AG09319 (cell line): Measurements from ENCODE around the gene TBX1.

Experiments
- DNase-seq: peaks from one replicate; pipeline ENCODE4 v3.0.0-alpha.2; 2010; ENCODE audit warnings: low read depth; ENCODE audit errors: extremely low read depth
- TF ChIP-seq, protein P1 (sequence below): IDR thresholded peaks from 2 replicates; pipeline ENCODE4 v1.5.1; 2011; ENCODE audit warnings: low read depth, mild to moderate bottlenecking, inconsistent platforms, low read length, moderate library complexity

Gene TBX1

DNA sequence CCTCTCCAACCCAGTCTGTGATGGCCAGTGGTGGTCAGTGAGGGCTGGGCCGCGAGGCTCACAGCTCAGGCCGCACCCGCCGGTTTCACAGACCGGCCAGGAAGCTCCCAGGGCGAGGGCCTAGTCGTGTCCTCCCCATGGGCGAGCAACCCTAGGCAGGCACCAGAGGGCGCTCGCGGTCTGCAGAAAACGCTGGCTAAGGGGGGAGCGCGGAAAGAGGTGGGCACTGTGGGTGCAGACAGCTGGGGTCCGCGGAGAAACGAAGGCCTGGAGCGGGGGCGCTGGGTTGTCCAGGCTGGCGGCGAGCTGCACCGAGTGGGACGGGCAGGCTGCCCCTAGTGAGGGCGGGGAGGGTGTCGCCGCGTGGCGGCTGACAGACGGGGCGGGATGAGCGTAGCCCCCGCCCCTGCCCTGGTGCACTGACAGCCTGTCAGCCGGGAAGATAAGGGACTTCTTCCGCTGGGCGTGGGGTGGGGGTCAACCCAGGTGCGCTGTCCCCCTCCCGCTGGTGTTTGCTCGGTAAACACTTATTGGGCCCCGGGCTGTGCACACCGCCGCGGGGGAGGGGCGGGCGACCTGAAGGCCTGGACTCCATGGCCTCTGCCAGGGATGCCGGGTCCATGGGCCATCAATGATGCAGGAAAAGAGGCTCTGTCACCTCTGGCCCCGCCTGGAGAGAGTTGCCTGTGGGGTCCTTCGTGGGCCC lies 29.8 kb upstream of the TBX1 start:
- DNase-seq: peak; percentile 34
- TF ChIP-seq, protein P1, sequence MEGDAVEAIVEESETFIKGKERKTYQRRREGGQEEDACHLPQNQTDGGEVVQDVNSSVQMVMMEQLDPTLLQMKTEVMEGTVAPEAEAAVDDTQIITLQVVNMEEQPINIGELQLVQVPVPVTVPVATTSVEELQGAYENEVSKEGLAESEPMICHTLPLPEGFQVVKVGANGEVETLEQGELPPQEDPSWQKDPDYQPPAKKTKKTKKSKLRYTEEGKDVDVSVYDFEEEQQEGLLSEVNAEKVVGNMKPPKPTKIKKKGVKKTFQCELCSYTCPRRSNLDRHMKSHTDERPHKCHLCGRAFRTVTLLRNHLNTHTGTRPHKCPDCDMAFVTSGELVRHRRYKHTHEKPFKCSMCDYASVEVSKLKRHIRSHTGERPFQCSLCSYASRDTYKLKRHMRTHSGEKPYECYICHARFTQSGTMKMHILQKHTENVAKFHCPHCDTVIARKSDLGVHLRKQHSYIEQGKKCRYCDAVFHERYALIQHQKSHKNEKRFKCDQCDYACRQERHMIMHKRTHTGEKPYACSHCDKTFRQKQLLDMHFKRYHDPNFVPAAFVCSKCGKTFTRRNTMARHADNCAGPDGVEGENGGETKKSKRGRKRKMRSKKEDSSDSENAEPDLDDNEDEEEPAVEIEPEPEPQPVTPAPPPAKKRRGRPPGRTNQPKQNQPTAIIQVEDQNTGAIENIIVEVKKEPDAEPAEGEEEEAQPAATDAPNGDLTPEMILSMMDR: peak; percentile 96

DNA sequence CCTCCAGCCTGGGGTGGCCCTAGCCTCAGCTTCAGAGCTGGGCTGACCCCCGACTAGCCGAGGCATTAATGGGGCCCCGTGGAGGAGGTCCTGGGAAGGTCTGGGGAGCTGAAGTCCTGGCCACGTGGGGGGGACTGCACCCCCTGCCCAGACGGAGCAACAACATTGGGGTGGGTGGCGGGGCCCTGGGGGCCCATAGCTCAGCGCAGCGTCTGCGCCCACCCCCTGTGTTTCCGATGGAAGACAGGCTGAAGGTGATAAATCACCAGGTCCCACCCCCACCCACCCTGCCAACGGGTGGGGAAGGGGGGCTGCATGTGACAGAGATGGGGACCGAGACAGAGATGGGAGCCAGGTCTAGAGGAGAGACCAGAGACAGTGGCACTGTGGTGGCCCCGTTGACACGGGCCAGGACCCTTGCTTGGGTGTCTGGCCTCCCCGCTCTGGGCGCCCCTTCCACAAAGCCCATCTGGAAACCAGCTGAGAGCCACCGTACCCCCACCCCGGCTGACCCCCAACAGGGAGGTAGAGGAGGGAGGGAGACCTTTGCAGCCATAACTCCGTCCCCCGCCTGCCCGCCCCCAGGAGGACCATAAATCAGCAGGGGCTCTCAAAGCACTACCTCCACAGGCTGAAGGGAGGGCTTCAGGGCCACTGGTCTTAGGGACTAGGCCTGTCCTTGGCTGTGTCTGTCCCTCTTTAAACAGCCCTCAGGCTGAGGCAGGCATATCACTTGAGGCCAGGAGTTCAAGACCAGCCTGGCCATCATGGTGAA lies 29.0 kb upstream of the TBX1 start:
- TF ChIP-seq, protein P1: no peak
- no peak for DNase-seq

DNA sequence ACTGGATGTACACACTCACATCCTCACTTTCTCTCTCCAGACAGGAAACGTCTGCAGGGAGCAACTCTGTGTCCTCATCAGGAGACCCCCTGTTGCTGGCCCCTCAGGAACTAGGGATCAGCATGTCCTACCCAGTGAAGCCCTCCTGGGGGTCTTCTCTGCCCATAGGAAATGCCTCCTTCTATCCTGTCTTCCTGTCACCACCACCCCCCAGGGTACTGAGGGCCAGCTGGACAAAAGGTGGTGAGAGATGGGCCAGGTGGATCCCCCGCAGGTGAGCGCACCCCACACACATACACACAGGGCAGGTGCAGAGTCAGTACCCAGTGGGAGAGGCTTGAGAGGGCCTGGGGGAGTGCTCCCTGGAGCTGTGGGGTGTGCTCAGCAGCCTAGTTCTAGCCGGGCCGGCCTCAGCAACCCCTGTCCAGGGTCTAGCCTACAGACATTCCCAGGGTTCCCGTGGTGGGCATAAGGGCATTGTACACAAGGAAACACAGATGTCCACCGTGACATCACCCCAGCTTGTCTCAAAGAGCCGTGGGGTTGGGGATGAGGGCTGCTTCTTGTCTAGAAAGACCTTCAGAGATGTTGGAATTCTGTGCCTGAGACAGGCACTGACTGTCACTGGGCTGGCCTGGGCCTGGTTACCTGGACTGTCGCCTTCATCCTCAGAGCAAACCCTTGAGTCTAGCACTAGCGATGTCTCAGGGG lies 28.0 kb upstream of the TBX1 start:
- TF ChIP-seq, protein P1: no peak
- DNase-seq: no peak

DNA sequence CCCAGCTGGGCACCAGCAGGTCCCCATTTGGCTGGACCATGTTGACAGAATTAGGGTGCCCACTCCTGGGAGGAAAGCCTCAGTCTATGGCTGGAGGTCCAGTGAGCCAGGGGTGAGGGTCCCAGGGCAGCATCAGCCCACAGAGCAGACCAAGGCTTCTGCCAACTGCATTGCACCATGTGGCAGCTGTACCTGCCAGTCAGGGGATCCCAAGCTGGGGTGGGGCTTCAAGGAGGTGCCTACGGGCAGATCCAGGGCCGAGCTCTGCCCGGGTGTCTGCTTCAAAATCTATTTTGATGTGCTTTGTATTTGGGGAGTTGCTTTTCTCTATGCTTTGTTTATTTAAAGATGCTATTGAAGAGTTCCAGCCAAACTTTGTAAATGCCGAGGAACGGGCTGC lies 26.8 kb upstream of the TBX1 start:
- TF ChIP-seq, protein P1: no peak

DNA sequence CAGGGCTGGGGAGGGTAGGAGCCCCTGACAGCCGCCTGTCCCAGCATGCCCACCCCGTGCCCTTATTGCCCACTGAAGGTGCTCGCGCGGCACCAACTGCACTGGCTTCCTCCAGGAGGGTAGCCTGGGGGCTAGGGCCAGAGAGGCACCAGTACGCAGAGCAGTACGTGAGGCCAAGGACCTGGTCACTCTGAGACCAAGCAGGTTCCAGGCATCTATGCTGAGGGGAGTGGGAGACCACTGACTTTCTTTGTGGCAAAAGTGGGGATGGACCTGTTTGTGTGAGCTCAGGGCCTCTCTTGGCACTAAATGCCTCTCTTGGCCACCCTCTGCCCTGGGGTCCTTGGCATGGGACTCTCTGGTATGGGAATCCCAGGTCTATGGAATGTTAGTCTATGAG lies 26.4 kb upstream of the TBX1 start:
- DNase-seq: no peak
- TF ChIP-seq, protein P1: no peak

More for the DNA sequence above, 26.8 kb upstream of the TBX1 start:
- DNase-seq: no peak

DNA sequence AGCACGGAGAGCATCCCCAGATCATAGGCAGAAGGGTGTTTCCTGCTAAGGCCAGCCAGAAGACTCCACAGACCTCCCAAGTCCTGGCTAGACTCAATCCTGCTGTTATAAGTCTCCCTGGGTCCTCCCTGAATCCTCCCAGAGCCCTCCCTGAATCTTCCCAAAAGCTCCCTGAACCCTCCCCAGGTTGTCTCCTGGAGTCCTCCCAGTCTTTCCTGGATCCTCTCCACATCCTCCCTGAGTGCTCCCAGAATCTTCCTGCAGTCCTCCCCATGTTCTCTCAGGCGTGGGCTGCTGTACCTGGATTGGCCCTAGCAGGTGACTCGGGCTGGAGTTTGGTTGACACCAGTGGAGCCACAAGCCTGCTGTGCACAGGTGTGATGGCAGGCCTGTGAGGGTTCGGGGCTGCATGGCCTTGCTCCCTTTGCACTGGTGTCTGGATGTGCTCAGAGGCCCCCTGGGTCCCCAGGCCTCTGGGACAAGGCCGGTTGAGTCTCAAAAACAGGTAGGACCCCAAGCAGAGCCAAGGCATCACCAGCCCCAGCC lies 25.7 kb upstream of the TBX1 start:
- TF ChIP-seq, protein P1: no peak
- DNase-seq: no peak
